Measurements from ENCODE around the gene MFNG. TPM values are rescaled to one million over a fixed set of nuclear protein-coding genes. Genes with fewer than 3 reads are reported as not detected.

Gene MFNG
- total RNA-seq, 1 donor from 2014 or later: 53.5 TPM

- no peak for ATAC-seq
- Histone ChIP-seq H3K27me3 (no peaks in the 10 kb centered on the region), H3K4me1 (no peaks in the 10 kb centered on the region), H3K9me3 (no peaks in the 10 kb centered on the region), H3K36me3 (no peaks in the 10 kb centered on the region), H3K4me3 (no peak overlapping the region), H3K27ac (no peak overlapping the region)
- no peak for TF ChIP-seq CTCF (IDR thresholded peaks at IDR 0.05)
- intact Hi-C loops (cut with DNase I): no loop called here
- DNase-seq: no peak
Measured at GRCh38 chr22:37449331-37450001, 36.7 kb downstream of the MFNG start.

- Histone ChIP-seq H3K27me3 (no peaks in the 10 kb centered on the region), H3K4me3 (no peak overlapping the region), H3K9me3 (no peaks in the 10 kb centered on the region), H3K36me3 (no peaks in the 10 kb centered on the region), H3K4me1 (no peaks in the 10 kb centered on the region), H3K27ac (no peak overlapping the region)
- no peak for DNase-seq
- TF ChIP-seq CTCF (IDR thresholded peaks at IDR 0.05): no peak
- peak; percentile 19 for ATAC-seq
- intact Hi-C loops (cut with DNase I): no loop called here
Measured at GRCh38 chr22:37448516-37449127, 37.6 kb downstream of the MFNG start.

GRCh38 chr22:37445501-37445900 is 40.7 kb downstream of the MFNG start:
- no peak overlapping the region for H3K4me3 ChIP-seq
- TF ChIP-seq CTCF (IDR thresholded peaks at IDR 0.05): no peak

GRCh38 chr22:37443977-37444376 is 42.2 kb downstream of the MFNG start:
- no peaks in the 10 kb centered on the region for H3K4me1 ChIP-seq
- no peak overlapping the region for H3K27ac ChIP-seq
- no peaks in the 10 kb centered on the region for H3K9me3 ChIP-seq
- no peak overlapping the region for H3K4me3 ChIP-seq
- H3K36me3 ChIP-seq: no peaks in the 10 kb centered on the region
- no peak for ATAC-seq
- H3K27me3 ChIP-seq: no peaks in the 10 kb centered on the region
- DNase-seq: no peak
- TF ChIP-seq CTCF (IDR thresholded peaks at IDR 0.05): no peak
- intact Hi-C loops (cut with DNase I): no loop called here

More at GRCh38 chr22:37445501-37445900, 40.7 kb downstream of the MFNG start:
- no peak overlapping the region for H3K27ac ChIP-seq
- H3K9me3 ChIP-seq: no peaks in the 10 kb centered on the region
- intact Hi-C loops (cut with DNase I): no loop called here
- no peaks in the 10 kb centered on the region for H3K27me3 ChIP-seq
- ATAC-seq (no peak), DNase-seq (no peak)
- no peaks in the 10 kb centered on the region for H3K4me1 ChIP-seq
- H3K36me3 ChIP-seq: no peaks in the 10 kb centered on the region

- intact Hi-C loops (cut with DNase I): no loop called here
- TF ChIP-seq CTCF (IDR thresholded peaks at IDR 0.05): no peak
- no peaks in the 10 kb centered on the region for H3K36me3 ChIP-seq
- no peak for DNase-seq
- H3K4me1 ChIP-seq: no peaks in the 10 kb centered on the region
- no peaks in the 10 kb centered on the region for H3K27me3 ChIP-seq
- H3K4me3 ChIP-seq: no peak overlapping the region
- H3K9me3 ChIP-seq: no peaks in the 10 kb centered on the region
- no peak for ATAC-seq
- H3K27ac ChIP-seq: no peak overlapping the region
Measured at GRCh38 chr22:37443086-37443485, 43.1 kb downstream of the MFNG start.

Measured in upper lobe of right lung (tissue), 1 donor.